GM21526 (cell line): ENCODE results near the gene CCDC8.
"Not testable (repeated sequence)": the region's sequence is repeated elsewhere in the genome, so short reads cannot be mapped to it uniquely, and the experiment has no call there.

Experiments
- ATAC-seq: cut with Tn5 transposase; IDR thresholded peaks from one replicate; pipeline ENCODE4 v1.9.1; 2021; ENCODE audit warnings: moderate library complexity; ENCODE audit not compliant: unreplicated experiment, low FRiP score

Gene CCDC8

DNA sequence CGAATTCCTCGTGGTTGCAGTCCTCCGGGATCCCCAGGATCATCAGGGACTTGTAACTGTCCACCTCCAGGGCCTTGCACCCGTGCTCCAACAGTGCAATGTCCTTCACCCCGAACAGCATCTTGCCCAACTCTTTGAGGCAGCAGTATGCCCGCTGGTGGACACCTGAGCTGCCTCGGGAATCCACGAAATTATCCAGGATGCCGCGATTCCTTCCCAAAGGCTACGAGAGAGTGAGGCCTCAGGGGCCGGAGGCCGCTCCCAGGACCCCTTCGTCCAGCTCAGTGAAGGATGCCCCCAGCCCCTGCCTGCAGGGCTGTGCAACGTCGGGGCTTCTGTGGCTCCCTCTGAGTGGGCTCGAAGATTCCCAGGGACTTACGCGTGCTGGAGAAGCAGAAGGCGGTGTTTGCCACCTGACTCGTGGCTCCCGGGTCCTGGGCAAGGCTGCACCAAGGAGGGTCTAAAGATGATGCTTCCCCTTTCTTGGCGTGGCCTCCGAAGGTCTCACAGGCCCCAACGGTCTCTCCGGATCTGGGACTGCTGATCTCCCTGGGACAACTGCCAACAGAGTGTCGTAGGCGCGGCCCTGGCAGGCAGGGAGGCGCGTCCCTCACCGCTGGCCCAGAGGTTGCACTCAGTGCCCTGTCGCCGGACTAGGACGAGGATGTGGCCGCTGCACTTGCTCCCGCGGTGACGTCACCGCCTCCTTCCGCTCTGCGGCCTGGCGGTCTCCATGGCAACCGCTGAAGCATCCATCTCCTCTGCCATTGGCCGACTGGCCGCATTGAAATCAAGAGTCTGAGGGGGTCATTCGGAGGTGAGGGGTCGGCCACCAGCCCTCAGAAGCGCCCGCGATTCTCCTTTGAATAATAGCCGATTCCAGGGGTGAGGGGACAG is 15.1 kb upstream of the CCDC8 start, which contains the start of gene PNMA8C:
TSS of gene PNMA8C (minus strand) at position 698 of the 897 bp plus-strand sequence. CDS start at position 121, 577 bp downstream.
- ATAC-seq, result no peak

DNA sequence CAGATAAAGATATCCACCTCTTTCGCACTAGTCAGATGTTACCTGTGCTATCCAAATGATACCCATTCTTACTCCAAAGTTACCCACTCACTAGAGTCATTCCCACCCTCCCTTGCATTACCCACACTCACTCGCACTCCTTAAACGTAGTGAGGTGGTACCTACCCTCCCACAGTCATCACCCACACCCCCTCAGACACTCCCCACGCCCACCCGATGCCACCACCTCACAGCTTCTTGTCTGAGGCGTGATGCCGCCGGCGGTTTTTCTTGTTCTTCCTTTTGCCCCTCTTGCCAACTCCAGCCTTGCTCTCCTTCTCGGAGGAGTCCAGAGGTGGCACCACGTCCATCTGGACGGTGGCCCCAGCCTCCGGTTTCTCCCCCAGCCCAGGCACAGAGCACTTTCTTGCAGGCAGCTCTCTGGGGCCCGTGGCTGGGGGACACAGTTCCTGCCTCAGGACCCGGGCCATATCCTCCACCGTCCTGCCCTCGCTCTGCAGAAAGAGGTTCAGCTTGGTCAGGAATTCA is 14.2 kb upstream of the CCDC8 start:
- ATAC-seq, result no peak

DNA sequence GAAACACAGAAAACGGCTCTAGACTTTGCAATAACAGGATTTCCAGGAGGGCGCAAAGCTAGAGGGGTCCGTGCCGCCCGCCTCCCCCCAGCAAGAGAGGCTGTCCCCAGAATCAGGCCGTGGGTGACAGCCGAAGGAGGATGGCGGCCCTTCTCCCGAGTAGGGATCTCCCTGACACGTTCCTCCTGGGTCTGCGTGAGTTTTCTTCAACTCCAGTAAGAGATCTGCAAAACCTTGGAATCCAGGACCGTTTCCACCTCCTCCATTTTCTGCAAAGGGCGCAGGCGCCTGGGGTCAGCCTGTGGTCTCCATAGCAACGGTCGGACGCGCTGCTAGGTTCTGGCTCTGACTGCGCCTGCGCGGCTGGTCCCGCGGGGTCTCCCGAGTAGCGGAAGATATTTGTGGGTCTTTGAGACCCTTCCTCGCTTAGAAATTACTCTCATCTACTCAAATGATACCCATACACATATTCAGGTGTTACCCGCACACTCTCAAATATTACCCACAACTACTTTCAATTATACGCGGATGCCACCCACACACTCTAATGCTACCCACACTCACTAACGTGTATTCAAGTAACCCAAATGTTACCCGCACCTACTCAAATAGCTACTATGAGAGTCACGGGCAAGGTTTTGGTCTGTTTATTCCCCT is 13.3 kb upstream of the CCDC8 start:
- ATAC-seq, result no peak

DNA sequence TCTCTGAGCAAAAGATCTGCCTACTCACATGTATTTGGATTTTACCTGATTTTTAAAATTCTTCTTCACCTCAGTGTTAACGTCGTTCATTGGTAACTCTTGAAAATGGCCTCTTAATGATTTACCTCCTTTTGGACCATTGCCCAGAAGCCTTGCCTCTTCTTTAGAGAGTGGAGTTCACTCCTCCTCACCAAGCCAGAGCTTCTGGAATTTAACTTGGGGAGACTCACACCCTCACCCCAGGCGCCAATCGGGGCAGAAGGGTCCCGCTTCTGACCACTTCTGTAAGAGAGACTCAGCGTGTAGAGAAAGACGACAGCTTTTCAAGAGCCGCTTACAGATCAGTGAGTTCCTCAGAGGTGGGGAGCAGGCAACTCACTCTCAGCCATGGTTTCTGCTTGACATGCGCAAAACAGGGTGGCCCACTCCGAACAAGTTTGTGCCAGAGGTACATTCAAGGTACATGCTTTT is 12.7 kb upstream of the CCDC8 start:
- ATAC-seq, result no peak

DNA sequence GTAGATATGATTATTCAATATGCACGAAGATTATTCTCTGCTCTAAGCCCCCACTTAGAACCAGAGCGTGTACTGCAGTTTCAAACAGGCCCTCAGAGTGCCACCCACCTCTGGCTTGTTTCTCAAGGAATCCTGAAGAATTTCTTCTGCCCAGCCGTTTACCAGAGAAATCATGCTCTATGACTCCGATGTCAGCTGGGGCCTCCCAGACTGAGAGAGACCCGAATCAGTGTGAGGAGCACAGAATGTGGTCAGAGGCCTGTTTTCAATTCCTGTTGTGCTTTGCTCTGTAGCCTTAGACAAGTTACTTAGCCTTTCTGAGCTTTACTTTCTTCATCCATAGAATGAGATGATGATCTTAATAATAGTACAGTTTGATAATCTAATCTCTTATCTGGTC is 9.8 kb upstream of the CCDC8 start:
- no peak for ATAC-seq

DNA sequence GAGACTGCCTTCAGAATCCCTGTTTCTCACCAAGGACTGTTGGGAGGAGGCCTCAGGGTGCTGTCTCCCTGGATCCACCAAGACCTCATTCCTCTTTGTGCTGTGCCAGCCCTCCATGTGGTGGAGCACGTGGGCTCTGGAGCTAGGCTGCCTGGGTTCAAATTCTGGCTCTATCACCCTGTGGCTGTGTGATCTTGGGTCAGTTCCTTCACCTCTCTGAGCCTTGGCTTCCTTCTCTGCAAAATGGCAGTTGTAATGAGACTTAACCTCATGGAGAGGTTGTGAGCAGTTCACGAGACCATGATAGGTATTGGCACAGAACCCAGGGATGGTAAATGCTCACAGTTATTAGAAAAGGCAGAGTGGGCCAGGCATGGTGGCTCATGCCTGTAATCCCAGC is 9.0 kb upstream of the CCDC8 start:
- no peak for ATAC-seq

DNA sequence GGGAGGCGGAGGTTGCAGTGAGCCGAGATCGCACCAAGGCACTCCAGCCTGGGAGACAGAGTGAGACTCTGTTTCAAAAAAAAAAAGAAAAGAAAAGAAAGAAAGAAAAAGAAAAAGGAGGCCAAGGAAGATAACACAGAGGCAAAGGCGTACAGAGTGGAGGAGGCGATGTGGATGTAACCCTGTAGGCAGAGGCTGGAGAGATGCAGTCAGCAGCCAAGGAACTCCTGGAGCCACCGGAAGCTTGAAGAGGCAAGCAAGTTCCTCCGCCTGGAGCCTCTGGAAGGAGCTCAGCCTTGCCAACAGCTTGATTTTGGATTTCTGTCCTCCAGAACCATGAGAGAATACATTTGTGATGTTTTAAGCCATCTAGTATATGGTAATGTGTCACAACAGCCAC is 6.7 kb upstream of the CCDC8 start:
- no peak for ATAC-seq

DNA sequence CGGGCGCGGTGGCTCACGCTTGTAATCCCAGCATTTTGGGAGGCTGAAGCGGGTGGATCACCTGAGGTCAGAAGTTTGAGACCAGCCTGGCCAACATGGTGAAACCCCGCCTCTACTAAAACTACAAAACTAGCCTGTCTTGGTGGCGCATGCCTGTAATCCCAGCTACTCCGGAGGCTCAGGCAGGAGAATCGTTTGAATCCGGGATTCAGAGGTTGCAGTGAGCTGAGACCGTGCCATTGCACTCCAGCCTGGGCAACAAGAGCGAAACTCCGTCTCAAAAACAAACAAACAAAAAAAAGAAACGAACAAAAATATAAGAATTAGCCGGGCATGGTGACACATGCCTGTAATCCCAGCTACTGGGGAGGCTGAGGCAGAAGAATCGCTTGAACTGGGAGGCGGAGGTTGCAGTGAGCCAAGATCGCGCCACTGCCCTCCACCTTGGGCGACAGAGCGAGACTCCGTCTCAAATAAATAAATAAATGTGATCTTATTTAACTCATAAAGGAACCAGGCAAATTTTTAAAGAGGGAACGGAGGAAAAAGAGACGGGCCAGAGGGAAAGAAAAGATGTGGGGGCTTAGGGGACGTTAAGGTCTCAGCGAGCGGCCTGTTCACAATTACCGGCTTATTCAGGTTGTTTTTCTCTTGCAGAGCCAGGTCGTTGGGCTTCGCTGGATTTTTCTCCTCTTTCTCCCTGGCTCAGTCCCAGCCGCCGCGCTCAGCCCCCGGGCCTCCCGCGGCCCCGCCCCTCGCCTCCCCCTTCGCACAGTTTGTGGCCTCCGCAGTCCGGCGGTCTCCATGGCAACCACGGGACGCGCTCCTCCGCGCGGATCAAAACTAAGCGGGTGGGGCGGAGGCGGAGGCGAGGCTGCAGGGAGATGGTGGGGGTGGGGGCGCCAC is 2.7 kb upstream of the CCDC8 start:
- not testable (repeated sequence) for ATAC-seq

DNA sequence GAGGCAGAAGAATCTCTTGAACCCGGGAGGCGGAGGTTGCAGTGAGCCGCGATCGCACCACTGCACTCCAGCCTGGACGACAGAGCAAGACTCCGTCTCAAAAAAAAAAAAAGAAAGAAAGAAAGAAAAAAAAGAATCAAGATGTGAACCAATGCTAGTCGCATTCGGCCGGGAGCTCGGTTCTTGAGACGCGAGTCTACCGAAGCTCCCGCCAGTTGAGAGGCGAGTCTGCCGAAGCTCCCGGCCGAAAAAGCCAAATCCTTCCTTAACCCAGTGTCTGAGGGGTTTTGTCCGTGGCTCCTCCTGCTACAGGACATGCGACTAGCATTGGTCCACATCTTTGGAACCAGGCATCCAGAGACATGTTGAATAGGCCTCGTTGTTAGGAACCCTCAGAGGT is 1.5 kb upstream of the CCDC8 start:
- not testable (repeated sequence) for ATAC-seq

DNA sequence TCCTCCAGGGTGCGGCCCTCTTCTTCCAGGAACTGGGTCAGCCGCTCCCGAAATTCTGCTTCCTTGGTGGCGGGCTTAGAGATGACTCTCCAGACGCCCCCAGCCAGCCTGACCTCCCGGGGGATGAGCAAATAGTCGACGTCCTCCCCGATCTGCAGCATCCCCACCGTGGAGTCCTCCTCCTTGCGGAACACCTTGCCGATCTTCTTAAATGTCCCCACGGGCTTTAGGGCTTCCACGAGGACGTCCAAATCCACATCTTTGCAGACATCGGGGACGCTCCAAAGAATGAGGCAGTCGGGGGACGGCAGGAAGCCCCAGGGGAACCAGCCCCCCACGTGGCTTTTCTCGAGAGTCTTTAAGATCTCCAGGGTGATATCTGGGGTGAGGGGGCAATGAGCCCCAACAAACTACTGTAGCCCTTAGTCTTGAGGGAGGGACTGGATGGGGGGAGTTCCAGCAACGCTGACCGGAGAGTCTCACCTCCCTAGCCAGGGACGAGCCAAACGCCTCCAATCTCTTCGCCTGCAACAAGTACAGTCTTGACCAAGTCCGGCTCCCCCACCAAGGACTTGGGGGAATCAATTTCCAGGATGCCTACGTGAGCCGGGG is 608 bp downstream of the CCDC8 start:
- no peak for ATAC-seq

DNA sequence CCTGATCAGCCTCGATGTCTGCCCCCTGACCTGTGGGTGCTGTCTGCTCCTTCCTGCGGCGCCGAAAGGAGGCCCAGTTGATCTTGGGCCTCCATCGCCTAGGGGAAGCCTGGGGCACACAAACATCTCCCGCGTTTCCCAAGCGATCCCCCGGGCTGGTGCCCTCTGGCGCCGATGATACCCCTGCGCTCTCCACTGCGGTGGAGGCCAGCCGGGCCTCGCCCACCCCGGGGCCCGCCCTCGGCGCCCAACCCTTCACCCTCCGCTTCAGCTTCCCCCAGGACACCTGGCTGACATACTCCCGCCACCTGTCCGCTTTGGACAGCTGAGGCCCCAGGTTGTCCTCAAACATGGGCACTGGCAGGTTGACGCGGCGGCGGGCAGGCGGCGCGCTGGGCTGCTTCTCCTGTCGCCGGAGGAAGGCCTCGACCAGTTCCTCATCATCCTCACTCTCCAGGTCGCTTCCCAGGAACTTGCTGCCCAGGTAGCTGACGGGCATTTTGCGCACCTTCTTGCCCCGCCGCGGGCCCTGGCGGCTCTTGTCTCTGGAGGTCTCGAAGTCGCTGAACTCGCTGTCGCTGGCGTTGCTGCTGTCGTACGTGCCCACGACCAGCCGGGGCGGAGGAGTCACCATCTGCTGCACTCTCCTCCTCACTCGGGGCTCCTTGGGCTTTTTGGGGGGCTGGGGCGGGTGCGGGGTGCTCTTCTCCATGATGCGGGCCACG is 1.3 kb downstream of the CCDC8 start:
- no peak for ATAC-seq

DNA sequence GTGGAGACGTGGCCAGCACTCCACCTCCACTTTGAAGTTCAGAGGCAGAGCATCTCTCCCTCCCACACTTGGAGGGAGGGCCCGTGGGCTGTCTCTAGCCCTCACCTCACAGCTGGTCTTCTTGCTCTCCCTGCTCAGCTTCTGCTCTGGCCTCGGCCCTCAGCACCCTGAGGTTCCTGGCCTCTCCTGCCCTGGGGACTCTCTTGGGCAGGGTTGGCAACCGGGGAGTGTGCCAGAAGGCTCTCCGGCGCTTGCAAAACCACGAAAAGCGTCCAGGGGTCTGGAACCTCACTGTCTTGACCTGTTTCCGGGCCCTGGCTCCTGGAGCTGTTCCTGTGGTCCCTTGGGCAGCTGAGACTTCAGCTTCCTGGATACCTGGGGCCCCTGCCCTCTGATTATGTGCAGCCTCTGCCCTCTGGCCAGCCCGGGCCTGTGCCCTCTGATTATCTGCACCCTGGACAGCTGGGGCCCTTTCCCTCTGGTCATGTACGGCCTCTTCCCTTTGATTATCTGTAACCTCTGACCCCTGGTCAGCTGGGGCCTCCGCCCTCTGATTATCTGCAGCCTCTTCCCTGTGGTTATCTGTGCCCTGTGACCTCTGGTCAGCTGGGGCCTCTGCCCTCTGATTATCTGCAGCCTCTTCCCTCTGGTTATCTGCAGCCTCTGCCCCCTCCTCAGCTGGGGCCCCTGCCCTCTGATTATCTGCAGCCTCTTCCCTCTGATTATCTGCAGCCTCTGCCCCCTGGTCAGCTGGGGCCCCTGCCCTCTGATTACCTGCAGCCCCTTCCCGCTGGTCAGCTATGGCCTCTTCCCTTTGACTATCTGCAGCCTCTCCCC is 2.1 kb downstream of the CCDC8 start:
- ATAC-seq, result no peak

DNA sequence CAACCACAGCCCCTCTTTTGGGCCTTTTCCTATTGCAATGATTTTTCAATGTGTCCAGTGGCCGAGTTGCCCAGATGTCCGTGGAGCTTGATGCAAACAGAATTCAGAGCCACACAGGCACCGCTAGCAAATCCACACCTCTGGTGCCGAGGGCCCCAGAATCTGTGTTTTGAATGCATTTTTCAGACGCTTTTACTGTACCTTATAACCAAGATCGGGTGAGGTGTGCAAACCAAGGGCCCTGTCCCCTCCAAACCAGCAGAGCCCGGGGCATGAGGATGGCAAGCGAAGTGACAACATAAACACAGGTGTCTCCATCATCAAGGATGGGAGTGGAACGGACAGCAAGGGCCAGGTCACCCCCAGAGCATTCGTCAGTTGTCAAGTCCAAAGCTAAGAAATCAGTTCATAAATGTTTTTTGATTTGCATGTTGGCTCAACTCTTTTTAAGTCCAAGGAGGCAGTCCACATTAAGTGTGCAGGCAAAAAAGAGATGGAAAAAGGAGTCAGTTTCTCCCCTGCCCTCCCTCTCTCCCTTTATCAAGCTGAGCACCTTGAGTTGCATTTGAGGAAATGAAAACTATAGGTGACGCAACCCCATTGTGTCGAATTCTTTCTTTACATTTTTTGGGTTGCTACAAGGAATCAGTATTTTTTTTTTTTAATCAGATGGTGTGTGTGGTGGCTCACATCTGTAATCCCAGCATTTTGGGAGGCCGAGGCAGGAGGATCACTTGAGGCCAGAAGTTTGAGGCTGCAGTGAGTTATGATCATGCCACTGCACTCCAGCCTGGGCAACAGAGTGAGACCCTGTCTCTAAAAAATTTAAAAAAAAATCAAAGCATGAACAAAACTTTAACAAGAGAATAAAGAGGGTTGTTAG is 2.9 kb downstream of the CCDC8 start:
- ATAC-seq, result no peak

DNA sequence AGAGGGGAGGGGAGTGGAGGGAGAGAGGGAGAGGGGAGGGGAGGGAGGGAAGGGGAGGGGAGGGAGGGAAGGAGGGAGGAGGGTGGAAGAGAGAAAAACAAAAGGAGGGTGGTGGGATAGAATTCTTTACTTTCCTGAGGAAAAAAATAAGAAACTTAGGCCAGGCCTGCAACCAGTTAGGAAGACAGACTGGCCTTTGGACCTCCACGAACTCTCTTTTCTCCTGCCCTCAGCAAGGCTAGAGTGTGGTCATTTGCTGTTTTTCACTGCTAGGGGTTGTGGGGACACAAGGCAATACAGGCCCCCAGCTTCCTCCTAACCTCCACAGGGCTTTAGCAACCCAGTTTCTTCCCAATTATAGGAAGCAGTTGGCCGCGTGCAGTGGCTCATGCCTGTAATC is 4.2 kb downstream of the CCDC8 start:
- no peak for ATAC-seq

DNA sequence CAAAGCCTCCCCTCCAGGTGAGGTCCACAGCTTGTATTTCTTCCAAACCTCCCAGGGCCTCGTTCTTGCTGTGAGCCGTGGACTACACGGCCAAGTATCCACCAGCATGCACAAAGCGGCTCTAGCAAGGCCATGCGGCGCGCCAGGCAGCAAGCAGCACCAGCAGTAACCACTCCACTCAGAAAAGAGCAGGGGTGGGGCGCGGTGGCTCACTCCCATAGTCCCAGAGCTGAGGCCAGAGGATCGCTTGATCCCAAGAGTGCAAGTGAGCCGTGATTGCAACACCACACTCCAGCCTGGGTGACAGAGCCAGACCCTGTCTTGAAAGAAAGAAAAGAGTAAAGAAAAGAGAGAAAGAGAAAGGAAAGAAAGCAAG is 4.7 kb downstream of the CCDC8 start:
- ATAC-seq, result no peak

DNA sequence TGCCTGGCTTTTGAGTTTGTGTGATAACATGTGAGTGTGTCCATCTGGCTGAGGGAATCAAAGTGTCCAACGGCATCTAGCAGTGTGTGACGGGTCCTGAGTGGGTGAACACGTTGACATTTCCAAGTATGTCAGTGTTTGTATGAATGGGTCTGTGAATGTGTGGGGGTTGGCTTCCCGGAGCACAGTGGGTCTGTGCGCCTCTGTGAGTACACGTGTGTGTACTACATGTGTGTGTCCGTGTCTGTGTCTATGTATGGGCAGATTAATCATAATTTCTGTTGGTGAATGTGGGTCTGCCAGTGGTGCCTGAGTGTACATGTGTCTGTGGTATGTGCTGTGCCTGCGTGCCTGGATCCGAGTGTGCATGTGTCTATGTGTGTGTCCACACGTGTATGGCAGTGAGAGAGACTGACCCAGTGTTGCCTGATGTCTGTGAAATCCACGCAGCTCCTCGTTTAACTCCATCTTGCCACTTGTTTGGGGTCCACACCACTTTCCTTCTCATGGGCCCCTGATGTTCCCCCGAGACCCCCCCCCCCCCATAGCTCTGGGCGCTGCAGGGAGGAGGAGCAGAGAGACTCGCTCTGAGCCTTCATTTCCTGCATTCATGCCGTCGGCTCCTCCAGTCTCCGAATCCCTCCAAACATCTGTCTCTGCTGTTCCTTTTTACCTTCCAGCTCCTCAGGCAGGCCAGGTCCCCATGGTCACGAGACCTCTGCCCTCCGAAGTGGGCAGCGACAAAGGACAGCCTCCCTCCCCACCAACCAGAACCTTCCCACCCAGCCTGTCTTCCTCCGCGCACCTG is 5.3 kb downstream of the CCDC8 start:
- no peak for ATAC-seq

DNA sequence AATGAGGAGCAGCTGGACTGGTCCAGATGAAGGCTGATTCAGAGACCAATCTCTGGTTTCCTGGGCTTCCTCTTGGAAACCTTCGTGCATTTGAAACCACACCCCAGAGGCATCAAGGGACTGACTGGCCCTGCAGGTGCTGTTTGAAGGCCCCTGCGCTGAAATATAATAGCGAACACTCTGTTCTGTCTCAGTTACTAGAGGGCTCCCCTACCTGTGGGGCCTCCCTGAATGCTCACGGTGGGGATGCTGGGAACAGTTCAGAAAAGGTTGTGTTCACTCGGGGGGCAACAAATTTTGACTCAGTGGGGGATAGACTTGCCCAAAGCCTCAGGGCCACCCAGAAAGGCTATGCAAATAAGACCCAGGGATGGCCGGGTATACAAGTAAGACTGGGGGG is 6.4 kb downstream of the CCDC8 start:
- no peak for ATAC-seq
